ENCODE measurements around the gene AOPEP. TPM values are rescaled to one million over a fixed set of nuclear protein-coding genes. Genes with fewer than 3 reads are reported as not detected.

Gene AOPEP
- polyA plus RNA-seq, 2 of the 4 experiments (the other 2 are of a cell fraction), result 226 to 266 TPM

DNA sequence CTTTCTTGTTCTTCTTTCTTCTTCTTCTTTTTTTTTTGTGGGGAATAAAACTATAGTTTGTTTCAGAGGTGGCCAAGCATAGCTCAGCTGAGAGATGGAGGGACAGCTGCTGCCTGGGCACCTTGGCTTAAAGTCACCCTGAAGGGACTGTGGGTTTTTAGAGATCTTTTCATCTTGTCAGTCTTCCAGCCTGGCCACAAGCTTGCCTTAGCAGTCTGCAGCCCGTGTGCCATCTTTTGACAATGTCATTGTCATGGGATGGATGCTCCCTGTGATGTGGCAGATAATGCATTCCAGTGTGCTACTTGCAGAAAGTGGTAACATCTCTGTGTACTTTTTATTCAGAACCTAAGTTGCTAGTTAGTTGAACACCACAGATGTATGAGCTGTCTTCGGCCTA, 310.2 kb downstream of the AOPEP start:
- Histone ChIP-seq H3K4me3 (no peak overlapping the region), H3K9me3 (no peaks in the 10 kb centered on the region), H3K4me1 (peaks cover 99% of the 10 kb centered on the region), H3K27ac (peak overlapping the region in 1 of 2 experiments; percentile 58; a peak in 3 of 6 replicates), H3K4me2 (peak overlapping the region; percentile 42)
- TF ChIP-seq, protein P1, sequence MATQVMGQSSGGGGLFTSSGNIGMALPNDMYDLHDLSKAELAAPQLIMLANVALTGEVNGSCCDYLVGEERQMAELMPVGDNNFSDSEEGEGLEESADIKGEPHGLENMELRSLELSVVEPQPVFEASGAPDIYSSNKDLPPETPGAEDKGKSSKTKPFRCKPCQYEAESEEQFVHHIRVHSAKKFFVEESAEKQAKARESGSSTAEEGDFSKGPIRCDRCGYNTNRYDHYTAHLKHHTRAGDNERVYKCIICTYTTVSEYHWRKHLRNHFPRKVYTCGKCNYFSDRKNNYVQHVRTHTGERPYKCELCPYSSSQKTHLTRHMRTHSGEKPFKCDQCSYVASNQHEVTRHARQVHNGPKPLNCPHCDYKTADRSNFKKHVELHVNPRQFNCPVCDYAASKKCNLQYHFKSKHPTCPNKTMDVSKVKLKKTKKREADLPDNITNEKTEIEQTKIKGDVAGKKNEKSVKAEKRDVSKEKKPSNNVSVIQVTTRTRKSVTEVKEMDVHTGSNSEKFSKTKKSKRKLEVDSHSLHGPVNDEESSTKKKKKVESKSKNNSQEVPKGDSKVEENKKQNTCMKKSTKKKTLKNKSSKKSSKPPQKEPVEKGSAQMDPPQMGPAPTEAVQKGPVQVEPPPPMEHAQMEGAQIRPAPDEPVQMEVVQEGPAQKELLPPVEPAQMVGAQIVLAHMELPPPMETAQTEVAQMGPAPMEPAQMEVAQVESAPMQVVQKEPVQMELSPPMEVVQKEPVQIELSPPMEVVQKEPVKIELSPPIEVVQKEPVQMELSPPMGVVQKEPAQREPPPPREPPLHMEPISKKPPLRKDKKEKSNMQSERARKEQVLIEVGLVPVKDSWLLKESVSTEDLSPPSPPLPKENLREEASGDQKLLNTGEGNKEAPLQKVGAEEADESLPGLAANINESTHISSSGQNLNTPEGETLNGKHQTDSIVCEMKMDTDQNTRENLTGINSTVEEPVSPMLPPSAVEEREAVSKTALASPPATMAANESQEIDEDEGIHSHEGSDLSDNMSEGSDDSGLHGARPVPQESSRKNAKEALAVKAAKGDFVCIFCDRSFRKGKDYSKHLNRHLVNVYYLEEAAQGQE (IDR thresholded peaks at IDR 0.05), result no peak
- TF ChIP-seq ZC3H11A (IDR thresholded peaks at IDR 0.05), result no peak
- no peak for TF ChIP-seq HEYL (CRISPR knock-in tag; IDR thresholded peaks at IDR 0.05)
- TF ChIP-seq, protein P2, sequence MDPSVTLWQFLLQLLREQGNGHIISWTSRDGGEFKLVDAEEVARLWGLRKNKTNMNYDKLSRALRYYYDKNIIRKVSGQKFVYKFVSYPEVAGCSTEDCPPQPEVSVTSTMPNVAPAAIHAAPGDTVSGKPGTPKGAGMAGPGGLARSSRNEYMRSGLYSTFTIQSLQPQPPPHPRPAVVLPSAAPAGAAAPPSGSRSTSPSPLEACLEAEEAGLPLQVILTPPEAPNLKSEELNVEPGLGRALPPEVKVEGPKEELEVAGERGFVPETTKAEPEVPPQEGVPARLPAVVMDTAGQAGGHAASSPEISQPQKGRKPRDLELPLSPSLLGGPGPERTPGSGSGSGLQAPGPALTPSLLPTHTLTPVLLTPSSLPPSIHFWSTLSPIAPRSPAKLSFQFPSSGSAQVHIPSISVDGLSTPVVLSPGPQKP (IDR thresholded peaks at IDR 0.05; ENCODE audit: low read depth, low read length), result no peak
- TF ChIP-seq CHD2 (IDR thresholded peaks at IDR 0.05; ENCODE audit: low read length, partially characterized antibody), result no peak
- TF ChIP-seq EHF (CRISPR knock-in tag; IDR thresholded peaks at IDR 0.05), result no peak
- TF ChIP-seq HOXB13 (CRISPR knock-in tag; IDR thresholded peaks at IDR 0.05; ENCODE audit: low read depth), result no peak
- TF ChIP-seq JUN (IDR thresholded peaks at IDR 0.05), result no peak
- TF ChIP-seq TFCP2L1 (CRISPR knock-in tag; IDR thresholded peaks at IDR 0.05), result no peak
- no peak for TF ChIP-seq NR3C1 (IDR thresholded peaks at IDR 0.05)
- TF ChIP-seq KDM1A (IDR thresholded peaks at IDR 0.05; ENCODE audit: low read depth), result no peak
- TF ChIP-seq FOSB (CRISPR knock-in tag; IDR thresholded peaks at IDR 0.05), result no peak
- TF ChIP-seq NFE2L2 (conservative IDR thresholded peaks at IDR 0.05; ENCODE audit: low read length), result no peak
- TF ChIP-seq CBX8 (IDR thresholded peaks at IDR 0.05), result no peak
- TF ChIP-seq EHMT2 (IDR thresholded peaks at IDR 0.05; ENCODE audit: low read depth), result no peak
- no peak for TF ChIP-seq RARB (CRISPR knock-in tag; IDR thresholded peaks at IDR 0.05)
- no peak for TF ChIP-seq FOXS1 (CRISPR knock-in tag; IDR thresholded peaks at IDR 0.05)
- 50% methylated on average over 2 of the region's 2 CpGs for WGBS (ENCODE audit: missing lambda C conversion rate)
- FAIRE-seq (no peak), ATAC-seq (no peak), DNase-seq (ENCODE audit: low read depth in 1 of 2, low spot score in 1 of 2) (no peak)
- ChIA-PET POLR2A (interaction anchor here (0.9 kb wide), 1 partner anchor 117 kb away, joined by 5 read pairs; no protein-coding TSS in a partner anchor), CTCF (interaction anchor here (0.8 to 1.7 kb wide), 6 partner anchors 8 to 355 kb away, joined by 3 to 4 read pairs (median 3); no protein-coding TSS in a partner anchor)

DNA sequence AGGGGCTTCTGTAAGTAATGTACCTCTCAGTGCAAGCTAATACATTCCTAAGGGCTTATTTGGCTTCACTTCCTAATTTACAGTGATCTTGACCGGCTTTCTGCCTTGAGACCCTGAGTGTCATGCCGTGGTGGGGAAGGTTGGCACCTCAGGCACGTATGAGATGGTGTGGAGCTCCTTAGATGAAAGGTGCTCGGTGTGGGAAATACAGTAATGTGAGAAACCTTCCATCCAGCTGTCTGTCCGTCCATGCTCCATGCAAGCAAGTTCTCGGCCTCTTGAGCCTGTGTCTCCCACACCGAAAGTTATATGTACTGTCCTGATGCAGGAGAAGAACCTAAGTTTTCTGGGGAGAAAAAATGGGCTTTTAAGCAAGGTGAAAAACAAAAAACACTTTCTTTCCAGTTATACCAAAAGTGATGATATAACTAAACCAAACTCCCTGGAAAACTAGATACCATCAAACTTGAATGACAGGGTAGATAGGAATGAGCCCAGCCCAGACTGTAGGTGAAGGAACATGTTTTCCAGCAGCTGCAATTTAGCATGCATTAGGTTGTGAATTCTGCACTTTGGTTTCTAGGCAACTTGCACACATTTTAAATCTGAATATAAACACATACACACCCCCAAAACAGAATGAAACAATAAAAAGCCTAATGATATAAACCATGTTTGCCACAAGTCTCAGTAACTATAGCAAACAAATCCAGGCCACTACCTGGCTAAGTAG, 311.5 kb downstream of the AOPEP start:
- TF ChIP-seq TFCP2L1 (CRISPR knock-in tag; IDR thresholded peaks at IDR 0.05), result no peak
- TF ChIP-seq MAZ (IDR thresholded peaks at IDR 0.05; ENCODE audit: borderline replicate concordance, low read depth, low read length), result no peak
- TF ChIP-seq SMC3 (IDR thresholded peaks at IDR 0.05), result no peak
- TF ChIP-seq EP300 (IDR thresholded peaks at IDR 0.05), result no peak
- TF ChIP-seq EHF (CRISPR knock-in tag; IDR thresholded peaks at IDR 0.05), result no peak
- TF ChIP-seq MYC (IDR thresholded peaks at IDR 0.05; ENCODE audit: borderline replicate concordance, low read length), result no peak
- no peak for TF ChIP-seq POLR2AphosphoS2 (conservative IDR thresholded peaks at IDR 0.05; ENCODE audit: low read length)
- TF ChIP-seq BHLHE40 (IDR thresholded peaks at IDR 0.05; ENCODE audit: low read depth, low read length), result no peak
- TF ChIP-seq ZNF302 (CRISPR knock-in tag; IDR thresholded peaks at IDR 0.05), result no peak
- Histone ChIP-seq H3K9me3 (no peaks in the 10 kb centered on the region), H3K4me1 (peaks cover 97% of the 10 kb centered on the region), H3K4me3 (no peak overlapping the region), H3K27ac (peak overlapping the region; percentile 6 to 47; a peak in 4 of 6 replicates), H3K4me2 (peak overlapping the region; percentile 24; the same call in 2 of the 3 replicates)
- ATAC-seq, result peak in 1 of 2 experiments; percentile 13; a peak in 1 of 6 replicates
- POLR2A ChIA-PET, result interaction anchor here (1.5 kb wide), 1 partner anchor 12 kb away, joined by 3 read pairs; no protein-coding TSS in a partner anchor
- FAIRE-seq, result no peak
- CTCF ChIA-PET, result interaction anchor here (0.8 to 1.7 kb wide), 6 partner anchors 8 to 356 kb away, joined by 3 to 4 read pairs (median 3); no protein-coding TSS in a partner anchor
- DNase-seq (ENCODE audit: low read depth in 1 of 2, low spot score in 1 of 2), result no peak
- 84% methylated on average over 7 of the region's 7 CpGs for WGBS (ENCODE audit: missing lambda C conversion rate)
